K562 (cell line): Measurements from ENCODE around the gene FASN.

Experiments
- ARID2 ChIP-seq: fragments of 450-650 bp; IDR thresholded peaks from 2 replicates; pipeline ENCODE4 v1.6.1; 2017; ENCODE audit warnings: antibody characterized with exemption, mild to moderate bottlenecking
- MYC ChIP-seq, 2 experiments: fragments of 250-450 bp in 1 of 2; sonication (Bioruptor Pico) in 1 of 2; IDR thresholded peaks; 2 replicates each; pipeline versions ENCODE4 v1.5.1 to v1.6.1; 2012 to 2021; ENCODE audit warnings: low read depth in 2 of 2, borderline replicate concordance in 1 of 2, improper control_type of control experiment in 1 of 2, low read length in 1 of 2, mild to moderate bottlenecking in 1 of 2, moderate library complexity in 1 of 2
- SPI1 ChIP-seq: IDR thresholded peaks from 2 replicates; pipeline ENCODE4 v1.6.1; 2011; ENCODE audit warnings: low read depth, low read length, control low read depth, borderline replicate concordance
- ZNF121 ChIP-seq: sonication (generic); formaldehyde crosslinking; conservative IDR thresholded peaks from 2 replicates; pipeline ENCODE4 v1.8.0; 2022; ENCODE audit warnings: missing genetic modification reagents
- TF ChIP-seq, protein P1 (sequence below): fragments of 450-650 bp; IDR thresholded peaks from 2 replicates; pipeline ENCODE4 v1.7.1; 2018; ENCODE audit warnings: mild to moderate bottlenecking, low read depth; ENCODE audit not compliant: partially characterized antibody

DNA sequence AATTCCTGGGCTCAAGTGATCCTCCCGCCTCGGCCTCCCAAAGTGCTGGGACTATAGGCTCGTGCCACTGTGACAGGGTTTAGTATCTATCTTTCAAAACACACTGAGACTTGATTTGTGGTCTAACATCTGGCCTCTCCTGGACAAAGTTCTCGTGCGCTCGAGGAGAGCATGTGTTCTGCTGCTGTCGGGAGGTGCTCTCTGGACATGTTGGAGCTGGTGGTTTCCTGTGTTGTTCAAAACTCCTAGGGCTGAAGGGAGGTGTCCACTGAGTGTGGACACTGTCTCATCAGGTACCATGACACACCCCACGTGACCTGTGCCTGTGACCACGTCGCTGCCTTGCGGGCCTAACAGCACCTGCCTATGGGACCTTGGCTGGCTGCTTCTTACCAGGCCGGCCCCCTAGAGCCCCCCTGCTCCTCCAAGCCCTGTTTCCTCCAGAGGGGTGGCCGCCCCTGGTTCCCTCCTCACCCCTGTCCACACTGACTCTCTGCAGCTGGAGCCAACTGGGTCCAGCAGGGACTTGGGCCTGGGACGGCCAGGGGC lies 52.0 kb downstream of the FASN start:
- TF ChIP-seq ZNF121 (CRISPR knock-in tag): no peak
- no peak for TF ChIP-seq ARID2
- TF ChIP-seq SPI1: no peak
- TF ChIP-seq, protein P1, sequence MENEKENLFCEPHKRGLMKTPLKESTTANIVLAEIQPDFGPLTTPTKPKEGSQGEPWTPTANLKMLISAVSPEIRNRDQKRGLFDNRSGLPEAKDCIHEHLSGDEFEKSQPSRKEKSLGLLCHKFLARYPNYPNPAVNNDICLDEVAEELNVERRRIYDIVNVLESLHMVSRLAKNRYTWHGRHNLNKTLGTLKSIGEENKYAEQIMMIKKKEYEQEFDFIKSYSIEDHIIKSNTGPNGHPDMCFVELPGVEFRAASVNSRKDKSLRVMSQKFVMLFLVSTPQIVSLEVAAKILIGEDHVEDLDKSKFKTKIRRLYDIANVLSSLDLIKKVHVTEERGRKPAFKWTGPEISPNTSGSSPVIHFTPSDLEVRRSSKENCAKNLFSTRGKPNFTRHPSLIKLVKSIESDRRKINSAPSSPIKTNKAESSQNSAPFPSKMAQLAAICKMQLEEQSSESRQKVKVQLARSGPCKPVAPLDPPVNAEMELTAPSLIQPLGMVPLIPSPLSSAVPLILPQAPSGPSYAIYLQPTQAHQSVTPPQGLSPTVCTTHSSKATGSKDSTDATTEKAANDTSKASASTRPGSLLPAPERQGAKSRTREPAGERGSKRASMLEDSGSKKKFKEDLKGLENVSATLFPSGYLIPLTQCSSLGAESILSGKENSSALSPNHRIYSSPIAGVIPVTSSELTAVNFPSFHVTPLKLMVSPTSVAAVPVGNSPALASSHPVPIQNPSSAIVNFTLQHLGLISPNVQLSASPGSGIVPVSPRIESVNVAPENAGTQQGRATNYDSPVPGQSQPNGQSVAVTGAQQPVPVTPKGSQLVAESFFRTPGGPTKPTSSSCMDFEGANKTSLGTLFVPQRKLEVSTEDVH: no peak
- no peak for TF ChIP-seq MYC (IDR thresholded peaks at IDR 0.05; ENCODE audit: low read depth, low read length)
- no peak for TF ChIP-seq MYC (CRISPR knock-in tag; IDR thresholded peaks at IDR 0.05; ENCODE audit: borderline replicate concordance, low read depth)
